ACC112 (cell line): Measurements from ENCODE around the gene FYB2.
"Not testable (repeated sequence)": the region's sequence is repeated elsewhere in the genome, so short reads cannot be mapped to it uniquely, and the experiment has no call there.

Source experiments
- H2AFZ ChIP-seq: fragments of 200-600 bp; sonication (generic); one replicate; pipeline ENCODE4 v1.6.0; 2017; ENCODE audit warnings: antibody characterized with exemption, low read length; ENCODE audit not compliant: unreplicated experiment
- H3K27ac ChIP-seq: fragments of 200-600 bp; sonication (generic); 2 replicates; pipeline ENCODE4 v1.5.1; 2014; ENCODE audit warnings: low read depth, mild to moderate bottlenecking, antibody characterized with exemption, low read length, moderate library complexity
- H3K27me3 ChIP-seq: fragments of 200-600 bp; sonication (generic); 2 replicates; pipeline ENCODE4 v1.6.1; 2014; ENCODE audit warnings: mild to moderate bottlenecking, antibody characterized with exemption, low read length, moderate library complexity, mixed read lengths; ENCODE audit not compliant: insufficient read depth
- H3K36me3 ChIP-seq: fragments of 200-600 bp; sonication (generic); 2 replicates; pipeline ENCODE4 v1.6.1; 2016; ENCODE audit warnings: mild to moderate bottlenecking, antibody characterized with exemption, low read length, moderate library complexity, mixed read lengths; ENCODE audit not compliant: insufficient read depth
- H3K4me1 ChIP-seq: fragments of 200-600 bp; sonication (generic); one replicate; pipeline ENCODE4 v1.6.1; 2016; ENCODE audit warnings: low read length, mixed read lengths; ENCODE audit not compliant: insufficient read depth, unreplicated experiment, control insufficient read depth
- H3K4me3 ChIP-seq: fragments of 200-600 bp; sonication (generic); 2 replicates; pipeline ENCODE4 v1.5.1; 2014; ENCODE audit warnings: mild to moderate bottlenecking, low read depth, low read length
- H3K79me2 ChIP-seq: fragments of 200-600 bp; sonication (generic); one replicate; pipeline ENCODE4 v1.6.0; 2016; ENCODE audit warnings: low read length; ENCODE audit not compliant: control insufficient read depth, unreplicated experiment, insufficient read depth

FYB2 gene

DNA sequence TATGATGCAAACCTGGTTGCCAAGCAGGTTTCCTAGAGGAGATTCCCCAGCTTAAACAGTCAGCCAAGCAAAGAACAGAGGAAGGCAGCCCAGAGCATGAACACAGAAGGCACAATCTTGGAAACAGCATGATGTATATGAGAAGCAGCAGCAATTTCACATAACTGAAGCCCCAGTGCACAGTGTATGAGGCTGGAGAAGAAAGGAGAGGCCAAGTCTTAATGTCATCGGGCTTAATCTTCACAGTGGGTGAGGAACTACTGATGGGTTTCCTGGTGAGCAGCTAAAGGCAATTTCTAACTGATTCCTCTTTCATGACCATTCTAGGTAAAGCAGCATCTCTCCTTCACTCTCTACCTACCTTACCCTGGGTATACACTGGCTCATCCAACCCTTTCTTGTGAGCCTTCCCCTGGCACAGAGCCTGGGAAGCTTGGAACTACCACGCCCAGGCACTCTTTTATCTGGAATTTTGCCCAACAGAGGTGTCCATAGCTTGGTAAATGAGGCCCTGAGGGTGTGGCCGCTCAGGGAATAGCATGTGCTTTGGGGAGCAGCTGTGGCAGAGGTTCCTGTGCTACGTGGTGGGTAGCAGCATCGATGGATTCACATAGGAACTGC lies 22.0 kb downstream of the FYB2 start:
- Histone ChIP-seq H3K36me3 (no peaks in the 10 kb centered on the region), H2AFZ (no peak overlapping the region), H3K4me1 (peaks cover 16% of the 10 kb centered on the region), H3K79me2 (no peaks in the 10 kb centered on the region), H3K4me3 (no peak overlapping the region), H3K27ac (no peak overlapping the region), H3K27me3 (no peaks in the 10 kb centered on the region; the same call in 1 of the 2 replicates)

DNA sequence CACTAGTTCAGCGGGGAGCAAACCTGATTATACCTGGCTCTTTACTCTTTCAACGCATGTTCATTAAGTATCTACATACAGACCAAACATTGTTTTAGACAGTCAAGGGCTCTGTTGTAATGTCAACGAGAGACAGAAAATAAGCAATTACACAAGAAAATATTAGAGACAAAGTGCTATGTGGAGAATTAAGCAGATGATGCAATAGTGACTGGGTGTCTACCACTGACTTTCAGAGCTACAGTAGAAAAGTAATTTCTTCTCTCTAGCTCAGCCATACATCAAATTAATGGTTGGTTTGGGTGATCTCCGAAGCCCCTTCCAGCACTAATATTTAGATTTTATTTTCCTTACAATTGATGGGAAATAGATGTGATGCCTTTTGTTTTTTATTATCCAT lies 23.3 kb downstream of the FYB2 start:
- peaks cover 16% of the 10 kb centered on the region for H3K4me1 ChIP-seq
- no peaks in the 10 kb centered on the region for H3K79me2 ChIP-seq
- H3K36me3 ChIP-seq, result no peaks in the 10 kb centered on the region
- H3K27ac ChIP-seq, result no peak overlapping the region
- no peak overlapping the region for H2AFZ ChIP-seq
- no peaks in the 10 kb centered on the region; the same call in 1 of the 2 replicates for H3K27me3 ChIP-seq
- no peak overlapping the region for H3K4me3 ChIP-seq

GRCh38 chr1:56790036-56790435 lies 29.2 kb downstream of the FYB2 start:
- no peak overlapping the region for H3K27ac ChIP-seq
- no peaks in the 10 kb centered on the region for H3K79me2 ChIP-seq
- H3K36me3 ChIP-seq, result no peaks in the 10 kb centered on the region
- H3K4me3 ChIP-seq, result no peak overlapping the region
- no peak overlapping the region for H2AFZ ChIP-seq
- H3K27me3 ChIP-seq, result peaks cover 29% of the 10 kb centered on the region
- H3K4me1 ChIP-seq, result no peaks in the 10 kb centered on the region

GRCh38 chr1:56788588-56788987 lies 30.6 kb downstream of the FYB2 start:
- H3K4me1 ChIP-seq, result no peaks in the 10 kb centered on the region
- H3K27ac ChIP-seq, result no peak overlapping the region

GRCh38 chr1:56788102-56788501 lies 31.1 kb downstream of the FYB2 start:
- H3K27me3 ChIP-seq, result peaks cover 35% of the 10 kb centered on the region
- no peaks in the 10 kb centered on the region for H3K79me2 ChIP-seq
- H3K27ac ChIP-seq, result no peak overlapping the region
- H3K36me3 ChIP-seq, result no peaks in the 10 kb centered on the region
- no peak overlapping the region for H2AFZ ChIP-seq
- H3K4me1 ChIP-seq, result no peaks in the 10 kb centered on the region
- no peak overlapping the region for H3K4me3 ChIP-seq

More at GRCh38 chr1:56788588-56788987, 30.6 kb downstream of the FYB2 start:
- H2AFZ ChIP-seq, result no peak overlapping the region
- no peaks in the 10 kb centered on the region for H3K36me3 ChIP-seq
- H3K79me2 ChIP-seq, result no peaks in the 10 kb centered on the region
- H3K27me3 ChIP-seq, result peaks cover 35% of the 10 kb centered on the region
- no peak overlapping the region for H3K4me3 ChIP-seq

DNA sequence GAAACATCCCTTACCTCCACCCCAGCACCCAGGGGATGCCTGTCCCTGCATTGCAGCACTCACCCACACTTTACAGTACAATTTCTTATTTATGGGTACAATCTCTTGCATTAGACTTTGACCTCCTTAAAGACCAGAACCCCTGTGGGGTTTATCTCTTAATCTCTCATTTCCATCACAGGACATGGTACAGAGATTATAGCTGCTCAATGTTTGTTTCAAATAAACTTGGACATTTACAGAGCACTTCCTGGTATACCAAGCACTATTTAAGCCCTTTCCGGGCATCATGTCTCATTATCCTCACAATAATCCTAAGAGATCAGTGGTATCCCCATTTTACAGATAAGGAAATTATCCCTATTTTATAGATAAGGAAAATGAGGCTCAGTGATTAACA lies 31.9 kb downstream of the FYB2 start:
- Histone ChIP-seq H3K36me3 (no peaks in the 10 kb centered on the region), H3K27ac (no peak overlapping the region), H3K27me3 (peaks cover 36% of the 10 kb centered on the region), H3K4me1 (no peaks in the 10 kb centered on the region), H3K79me2 (no peaks in the 10 kb centered on the region), H3K4me3 (no peak overlapping the region), H2AFZ (no peak overlapping the region)

- no peaks in the 10 kb centered on the region for H3K79me2 ChIP-seq
- H2AFZ ChIP-seq, result no peak overlapping the region
- no peak overlapping the region for H3K4me3 ChIP-seq
- no peaks in the 10 kb centered on the region for H3K36me3 ChIP-seq
- peaks cover 41% of the 10 kb centered on the region for H3K27me3 ChIP-seq
- no peaks in the 10 kb centered on the region for H3K4me1 ChIP-seq
- H3K27ac ChIP-seq, result no peak overlapping the region
These were observed 36.4 kb downstream of the FYB2 start for GRCh38 chr1:56782773-56783172.

- H3K4me1 ChIP-seq, result no peaks in the 10 kb centered on the region
- no peak overlapping the region for H3K4me3 ChIP-seq
- no peak overlapping the region for H3K27ac ChIP-seq
- H3K79me2 ChIP-seq, result no peaks in the 10 kb centered on the region
- no peaks in the 10 kb centered on the region for H3K36me3 ChIP-seq
- peaks cover 22% of the 10 kb centered on the region for H3K27me3 ChIP-seq
- H2AFZ ChIP-seq, result no peak overlapping the region
These were observed 38.4 kb downstream of the FYB2 start for GRCh38 chr1:56780826-56781225.

DNA sequence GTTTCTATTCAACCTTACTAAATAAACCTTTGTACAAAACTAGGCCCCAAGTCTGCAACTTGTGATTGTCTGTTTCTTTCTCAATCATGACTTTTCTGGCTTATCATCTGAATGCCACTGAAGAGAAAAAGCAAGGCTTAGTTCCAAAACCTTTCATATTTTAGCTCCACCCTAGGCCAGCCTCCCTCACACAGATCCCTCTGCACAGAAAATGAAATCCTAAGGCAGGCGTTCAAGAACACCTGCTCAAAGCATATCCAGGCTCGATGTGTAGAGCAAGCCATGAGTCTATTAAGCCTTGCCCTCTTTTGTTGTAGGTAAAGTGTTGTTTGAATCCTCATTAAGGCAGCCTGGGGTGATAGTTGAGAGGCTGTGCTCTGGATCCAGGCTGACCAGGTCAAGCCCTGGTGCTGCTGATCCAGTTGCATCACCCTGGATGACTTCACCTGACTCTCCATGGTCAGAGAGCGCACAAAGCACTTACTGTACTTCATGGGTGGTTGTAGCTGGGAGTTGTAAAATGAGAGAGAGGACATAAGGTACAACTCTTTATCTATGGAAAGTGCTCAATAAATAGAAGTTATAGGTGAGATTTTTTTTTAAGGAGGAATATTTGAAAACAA lies 39.0 kb downstream of the FYB2 start:
- no peak overlapping the region for H3K27ac ChIP-seq

GRCh38 chr1:56777972-56778371 lies 41.2 kb downstream of the FYB2 start:
- Histone ChIP-seq H3K4me3 (no peak overlapping the region), H3K27ac (no peak overlapping the region), H3K36me3 (no peaks in the 10 kb centered on the region), H3K79me2 (no peaks in the 10 kb centered on the region), H2AFZ (no peak overlapping the region), H3K27me3 (peaks cover 8% of the 10 kb centered on the region; the same call in 1 of the 2 replicates), H3K4me1 (peaks cover 7% of the 10 kb centered on the region)

More for the DNA sequence above, 39.0 kb downstream of the FYB2 start:
- Histone ChIP-seq H3K4me3 (no peak overlapping the region), H3K36me3 (no peaks in the 10 kb centered on the region), H3K27me3 (peaks cover 16% of the 10 kb centered on the region), H2AFZ (no peak overlapping the region), H3K4me1 (no peaks in the 10 kb centered on the region), H3K79me2 (no peaks in the 10 kb centered on the region)

GRCh38 chr1:56774732-56775131 lies 44.5 kb downstream of the FYB2 start:
- H3K79me2 ChIP-seq, H3K27me3 ChIP-seq, H2AFZ ChIP-seq, H3K4me1 ChIP-seq, H3K27ac ChIP-seq, H3K36me3 ChIP-seq, H3K4me3 ChIP-seq: not testable (repeated sequence)
